Thyroid gland (tissue), 4 donors: ENCODE measurements around the gene PIP4P1.

Source experiments
- POLR2A ChIP-seq, 2 donors: fragments of 450-650 bp; IDR thresholded peaks; one replicate each; pipeline ENCODE4 v1.6.1; 2017; ENCODE audit warnings: antibody characterized with exemption in 2 of 2, mild to moderate bottlenecking in 2 of 2, moderate library complexity in 1 of 2
- TF ChIP-seq, protein P1 (sequence below), 6 experiments: fragments of 200-600 bp in 3 of 6; fragments of 450-650 bp in 3 of 6; sonication (generic) in 3 of 6; IDR thresholded peaks; one replicate each; pipeline ENCODE4 v1.5.1; 2016 to 2019; ENCODE audit warnings: antibody characterized with exemption in 6 of 6, mild to moderate bottlenecking in 2 of 6, inconsistent platforms in 1 of 6, moderate library complexity in 1 of 6

GRCh38 chr14:20499108-20499507 is 37.9 kb upstream of the PIP4P1 start:
- TF ChIP-seq, protein P1, sequence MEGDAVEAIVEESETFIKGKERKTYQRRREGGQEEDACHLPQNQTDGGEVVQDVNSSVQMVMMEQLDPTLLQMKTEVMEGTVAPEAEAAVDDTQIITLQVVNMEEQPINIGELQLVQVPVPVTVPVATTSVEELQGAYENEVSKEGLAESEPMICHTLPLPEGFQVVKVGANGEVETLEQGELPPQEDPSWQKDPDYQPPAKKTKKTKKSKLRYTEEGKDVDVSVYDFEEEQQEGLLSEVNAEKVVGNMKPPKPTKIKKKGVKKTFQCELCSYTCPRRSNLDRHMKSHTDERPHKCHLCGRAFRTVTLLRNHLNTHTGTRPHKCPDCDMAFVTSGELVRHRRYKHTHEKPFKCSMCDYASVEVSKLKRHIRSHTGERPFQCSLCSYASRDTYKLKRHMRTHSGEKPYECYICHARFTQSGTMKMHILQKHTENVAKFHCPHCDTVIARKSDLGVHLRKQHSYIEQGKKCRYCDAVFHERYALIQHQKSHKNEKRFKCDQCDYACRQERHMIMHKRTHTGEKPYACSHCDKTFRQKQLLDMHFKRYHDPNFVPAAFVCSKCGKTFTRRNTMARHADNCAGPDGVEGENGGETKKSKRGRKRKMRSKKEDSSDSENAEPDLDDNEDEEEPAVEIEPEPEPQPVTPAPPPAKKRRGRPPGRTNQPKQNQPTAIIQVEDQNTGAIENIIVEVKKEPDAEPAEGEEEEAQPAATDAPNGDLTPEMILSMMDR (IDR thresholded peaks at IDR 0.05), result no peak
- TF ChIP-seq POLR2A (IDR thresholded peaks at IDR 0.05), result no peak
